HG03565 (cell line): Measurements from ENCODE around the gene TOPAZ1.

Experiments used
- ATAC-seq: cut with Tn5 transposase; IDR thresholded peaks from one replicate; pipeline ENCODE4 v1.9.1; 2021; ENCODE audit warnings: mild to moderate bottlenecking, moderate library complexity; ENCODE audit not compliant: unreplicated experiment

TOPAZ1 gene

GRCh38 chr3:44242721-44243120 is 1.0 kb downstream of the TOPAZ1 start:
- ATAC-seq = no peak

GRCh38 chr3:44248152-44248551 is 6.5 kb downstream of the TOPAZ1 start:
- no peak for ATAC-seq

DNA sequence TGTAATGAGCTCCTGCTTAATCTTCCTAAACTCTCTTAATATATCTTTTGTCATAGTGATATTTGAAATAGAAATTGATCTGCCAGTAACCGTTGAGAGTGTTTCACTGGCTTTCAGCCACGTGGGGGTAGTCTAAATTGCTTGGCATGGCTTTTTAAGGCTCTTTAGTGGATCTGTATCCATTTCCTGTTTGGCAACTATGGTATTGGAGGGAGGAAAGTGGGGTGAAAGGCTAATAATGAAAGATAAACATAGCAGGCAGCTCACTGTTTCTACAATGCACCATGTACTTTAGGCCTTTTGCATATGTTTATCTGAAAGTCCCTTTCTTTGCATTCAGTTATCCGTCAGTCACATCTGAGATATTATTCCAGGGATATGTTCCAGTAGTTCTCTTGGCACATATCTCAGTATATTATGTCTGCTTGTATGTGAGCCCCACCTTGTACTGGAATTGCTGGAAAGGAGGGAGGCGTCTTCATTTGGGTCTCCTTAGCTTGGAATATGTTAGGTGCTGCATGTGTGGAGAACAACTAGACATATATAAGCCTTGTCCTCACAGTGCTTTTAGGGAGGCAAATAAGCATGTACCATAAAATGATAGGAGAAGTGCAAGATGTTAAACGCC is 10.8 kb downstream of the TOPAZ1 start:
- ATAC-seq = no peak

- no peak for ATAC-seq
These were observed 17.7 kb downstream of the TOPAZ1 start for GRCh38 chr3:44259404-44259803.

DNA sequence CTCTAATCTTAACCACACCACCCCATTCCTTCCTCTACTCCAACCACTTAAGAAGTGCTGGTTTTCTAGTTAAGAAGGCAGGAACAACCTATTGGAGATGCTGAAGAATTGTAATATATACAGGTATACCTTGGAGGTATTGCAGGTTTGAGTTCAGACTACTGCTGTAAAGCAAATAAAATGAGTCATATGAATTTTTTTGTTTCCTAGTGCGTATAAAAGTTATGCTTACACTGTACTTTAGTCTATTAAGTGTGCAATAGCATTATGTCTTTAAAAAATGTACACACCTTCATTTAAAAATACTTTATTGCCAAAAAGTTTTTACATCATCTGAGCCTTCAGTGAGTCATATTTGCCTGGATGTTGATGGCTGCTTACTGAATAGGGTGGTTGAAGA is 22.5 kb downstream of the TOPAZ1 start:
- no peak for ATAC-seq

- ATAC-seq = no peak
These were observed 24.1 kb downstream of the TOPAZ1 start for GRCh38 chr3:44265815-44266214.

DNA sequence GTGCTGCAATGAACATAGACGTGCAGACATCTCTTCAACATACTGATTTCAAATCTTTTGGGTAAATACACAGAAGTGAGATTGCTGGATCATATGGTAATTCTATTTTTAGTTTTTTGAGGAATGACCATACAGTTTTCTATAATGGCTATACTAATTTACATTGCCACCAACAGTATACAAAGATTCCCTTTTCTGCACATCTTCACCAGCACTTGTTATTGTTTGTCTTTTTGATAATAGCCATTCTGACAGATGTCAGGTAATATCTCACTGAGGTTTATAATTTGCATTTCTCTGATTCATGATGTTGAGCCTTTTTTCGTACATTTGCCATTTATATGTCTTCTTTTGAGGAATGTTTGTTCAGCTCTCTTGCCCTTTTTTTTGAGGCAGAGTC is 30.5 kb downstream of the TOPAZ1 start:
- no peak for ATAC-seq

DNA sequence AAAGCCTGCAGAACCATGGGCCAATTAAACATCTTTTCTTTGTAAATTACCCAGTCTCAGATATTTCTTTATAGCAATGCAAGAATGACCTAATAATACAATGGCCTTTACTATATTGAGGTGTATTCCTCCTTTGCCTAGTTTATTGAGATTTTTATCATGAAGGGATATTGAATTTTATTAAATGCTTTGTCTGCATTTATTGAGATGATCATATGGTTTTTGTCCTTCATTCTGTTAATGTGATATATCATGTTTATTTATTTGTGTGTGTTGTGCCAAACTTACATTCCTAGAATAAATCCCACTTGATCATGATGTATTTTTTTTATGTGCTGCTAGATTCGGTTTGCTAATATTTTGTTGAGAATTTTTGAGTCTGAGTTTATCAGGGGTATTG is 36.2 kb downstream of the TOPAZ1 start:
- ATAC-seq = no peak

- no peak for ATAC-seq
These were observed 38.4 kb downstream of the TOPAZ1 start for GRCh38 chr3:44280077-44280476.

DNA sequence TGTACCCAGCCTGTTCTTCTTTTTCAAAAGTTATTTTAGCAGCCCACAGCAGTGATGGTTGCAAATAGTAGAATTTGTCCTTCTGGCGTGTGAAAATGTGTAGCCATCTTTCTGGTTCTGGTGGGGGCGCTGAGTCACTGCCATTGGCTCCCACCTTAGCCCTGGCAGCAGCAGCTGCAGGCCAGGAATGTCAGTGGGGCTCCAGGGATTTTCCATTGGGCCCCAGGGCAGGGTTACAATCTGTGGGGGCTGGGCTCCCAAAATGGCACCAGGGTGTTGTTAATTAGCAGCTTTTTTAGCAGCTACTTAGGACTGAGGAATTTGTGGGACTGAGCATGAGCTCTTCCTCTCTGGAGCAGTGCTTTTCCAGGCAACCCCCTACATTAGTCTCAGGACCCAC is 38.9 kb downstream of the TOPAZ1 start:
- no peak for ATAC-seq

GRCh38 chr3:44284949-44285348 is 43.3 kb downstream of the TOPAZ1 start:
- no peak for ATAC-seq

- no peak for ATAC-seq
These were observed 48.3 kb downstream of the TOPAZ1 start for GRCh38 chr3:44289882-44290462.

- no peak for ATAC-seq
These were observed 50.6 kb downstream of the TOPAZ1 start for GRCh38 chr3:44292276-44292675.

GRCh38 chr3:44292947-44293346 is 51.3 kb downstream of the TOPAZ1 start:
- ATAC-seq = no peak

- no peak for ATAC-seq
These were observed 55.6 kb downstream of the TOPAZ1 start for GRCh38 chr3:44297255-44297654.

GRCh38 chr3:44301746-44302145 is 60.1 kb downstream of the TOPAZ1 start:
- ATAC-seq = no peak

DNA sequence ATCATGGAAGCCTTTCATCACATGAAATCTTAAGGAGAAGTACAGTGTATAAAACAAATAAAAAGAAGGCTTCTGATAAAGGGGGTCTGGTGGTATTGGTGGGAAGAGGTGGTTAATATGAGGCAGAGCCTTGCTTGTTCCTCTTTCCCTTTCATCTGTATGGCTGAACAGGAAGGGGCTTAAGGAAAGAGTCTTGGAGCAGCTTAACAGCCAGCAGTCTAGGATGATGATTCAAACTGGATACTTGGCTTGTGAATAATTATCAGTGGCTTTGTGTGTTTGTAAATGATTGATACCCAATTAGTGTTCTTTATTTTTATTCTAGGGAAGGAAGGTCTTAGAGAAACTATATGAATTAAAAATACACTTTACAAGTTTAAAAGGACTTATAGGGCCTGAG is 67.8 kb downstream of the TOPAZ1 start:
- ATAC-seq = no peak

DNA sequence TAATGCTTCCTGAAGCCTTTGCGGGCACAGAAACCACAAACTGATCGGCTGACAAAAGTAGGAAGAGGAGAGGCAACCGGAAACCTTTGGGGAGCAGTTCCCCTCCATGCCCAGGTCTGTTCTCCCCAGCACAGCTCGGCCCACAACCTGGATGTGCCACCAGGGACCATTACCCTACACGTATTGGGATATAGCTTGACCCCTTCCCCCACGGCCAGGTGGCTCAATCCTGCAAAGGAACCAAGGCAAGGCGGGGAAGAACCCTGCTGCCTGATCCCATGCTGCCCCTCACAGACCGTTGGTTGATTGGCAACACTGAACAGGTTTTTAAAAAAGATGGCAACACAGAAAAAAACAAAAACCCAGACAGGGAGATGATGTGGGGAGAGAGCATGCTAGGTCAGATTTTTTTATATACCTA is 77.2 kb downstream of the TOPAZ1 start:
- no peak for ATAC-seq

DNA sequence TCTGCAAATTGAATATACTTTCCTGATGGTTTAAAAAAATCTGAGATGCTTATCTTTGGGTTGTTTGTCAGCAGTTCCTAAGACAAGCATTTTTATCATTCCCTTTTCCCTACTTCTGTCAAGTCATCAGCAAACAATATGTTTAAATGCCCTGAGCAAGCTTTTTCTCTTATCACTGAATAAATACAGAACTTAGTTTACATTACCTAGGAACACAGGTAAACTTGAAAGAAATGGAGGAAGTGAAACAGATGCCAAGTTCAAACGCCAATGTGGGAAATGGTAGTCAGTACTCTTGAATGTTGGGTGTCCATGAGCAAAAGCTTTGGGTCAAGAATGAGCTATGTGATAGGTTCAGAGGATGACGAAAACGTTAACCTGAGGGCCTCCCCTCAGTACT is 79.6 kb downstream of the TOPAZ1 start:
- ATAC-seq = no peak

- ATAC-seq = no peak
These were observed 81.8 kb downstream of the TOPAZ1 start for GRCh38 chr3:44323341-44323955.

DNA sequence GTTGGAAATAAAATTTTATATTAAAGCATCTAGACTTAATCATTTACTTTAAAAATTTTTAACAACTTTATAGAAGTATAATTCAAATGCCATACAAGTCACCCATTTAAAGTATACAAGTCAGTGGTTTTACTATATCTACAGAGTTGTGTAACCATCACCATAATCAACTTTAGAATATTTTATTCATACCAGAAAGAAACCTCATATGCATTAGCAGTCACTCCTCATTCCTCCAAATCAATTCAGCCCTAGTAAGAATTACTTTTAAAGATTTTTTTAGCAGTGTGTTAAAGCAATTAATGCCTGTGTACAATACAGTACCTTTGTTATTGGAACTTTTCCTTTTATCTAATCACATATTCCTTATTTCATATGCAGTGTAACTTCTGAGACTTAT is 82.9 kb downstream of the TOPAZ1 start:
- no peak for ATAC-seq

- no peak for ATAC-seq
These were observed 84.3 kb downstream of the TOPAZ1 start for GRCh38 chr3:44326019-44326418.

DNA sequence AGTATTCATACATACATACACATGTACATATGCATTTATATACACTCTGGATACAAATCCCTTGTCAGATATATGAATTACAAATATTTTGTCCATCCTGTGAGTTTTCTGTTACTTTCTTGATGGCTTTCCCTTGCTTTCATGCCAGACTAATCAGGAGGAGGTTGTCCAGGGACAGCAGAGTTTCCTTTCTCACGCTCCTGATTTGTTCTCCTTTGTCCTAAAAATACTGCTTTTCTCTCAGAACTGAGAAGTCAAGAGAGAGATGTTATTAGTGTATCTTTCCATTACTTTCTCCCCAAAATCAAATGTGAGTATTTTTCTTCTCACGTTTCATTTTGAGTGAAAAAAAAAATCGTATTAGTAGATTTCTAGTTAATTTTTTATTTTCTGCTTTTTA is 84.8 kb downstream of the TOPAZ1 start:
- no peak for ATAC-seq
